Stimulated activated CD4-positive, alpha-beta T cell treated with anti-CD3 and anti-CD28 coated beads, Interleukin-1b, Interleukin-23, amount 100 ng/mL, for 24 hours (primary cell): ENCODE measurements around the gene PRKD2.

Source experiments
- DNase-seq, 4 experiments: peaks; one replicate each; pipeline ENCODE4 v3.0.0-alpha.2; 2020; ENCODE audit warnings: low read depth in 4 of 4, low spot score in 1 of 4

PRKD2 gene

DNA sequence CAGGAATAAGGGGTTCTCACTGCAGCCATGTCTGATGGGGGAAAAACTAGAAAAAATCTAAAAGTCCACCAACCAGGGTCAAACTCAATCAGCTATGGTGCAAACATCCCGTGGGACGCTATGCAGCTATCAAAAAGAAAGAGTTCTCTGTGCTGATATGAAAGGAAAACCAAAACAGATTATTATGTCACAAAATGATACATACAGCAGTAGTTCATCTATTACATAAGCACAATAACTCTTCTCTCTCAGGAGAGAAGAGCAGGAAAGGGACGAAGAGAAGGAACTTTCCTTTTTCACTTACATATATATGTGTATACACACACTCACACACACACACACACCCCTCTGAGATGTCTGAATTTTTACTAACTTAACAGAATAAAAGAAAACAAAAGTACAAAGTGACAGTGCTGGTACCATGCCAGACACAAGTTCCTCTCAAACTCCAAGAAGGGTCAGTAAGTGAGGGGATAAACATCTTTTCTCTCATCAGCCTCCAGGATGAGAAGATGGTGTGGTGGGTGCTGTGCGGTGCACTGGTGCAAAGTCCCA is 26.1 kb upstream of the PRKD2 start:
- no peak for DNase-seq

DNA sequence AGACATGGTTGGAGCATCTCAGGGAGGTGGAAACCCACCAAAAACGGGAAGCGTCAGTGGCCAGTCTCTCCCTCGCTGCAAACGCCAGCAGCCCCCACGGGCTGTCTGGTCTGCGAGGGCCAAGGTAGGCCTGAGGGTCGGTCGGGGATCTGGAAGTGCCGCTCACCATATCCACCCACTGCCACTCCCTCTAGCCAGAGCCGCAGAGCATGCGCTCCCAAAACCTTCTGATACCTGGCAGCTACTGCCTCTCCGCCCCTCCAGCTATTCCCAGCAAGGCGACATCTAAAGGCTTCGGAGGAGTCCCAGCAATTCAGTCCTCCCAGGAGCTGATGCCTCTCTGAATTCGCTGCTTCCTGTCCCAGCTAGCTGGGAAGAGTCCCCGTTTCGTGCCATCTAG is 24.5 kb upstream of the PRKD2 start:
- no peak for DNase-seq

DNA sequence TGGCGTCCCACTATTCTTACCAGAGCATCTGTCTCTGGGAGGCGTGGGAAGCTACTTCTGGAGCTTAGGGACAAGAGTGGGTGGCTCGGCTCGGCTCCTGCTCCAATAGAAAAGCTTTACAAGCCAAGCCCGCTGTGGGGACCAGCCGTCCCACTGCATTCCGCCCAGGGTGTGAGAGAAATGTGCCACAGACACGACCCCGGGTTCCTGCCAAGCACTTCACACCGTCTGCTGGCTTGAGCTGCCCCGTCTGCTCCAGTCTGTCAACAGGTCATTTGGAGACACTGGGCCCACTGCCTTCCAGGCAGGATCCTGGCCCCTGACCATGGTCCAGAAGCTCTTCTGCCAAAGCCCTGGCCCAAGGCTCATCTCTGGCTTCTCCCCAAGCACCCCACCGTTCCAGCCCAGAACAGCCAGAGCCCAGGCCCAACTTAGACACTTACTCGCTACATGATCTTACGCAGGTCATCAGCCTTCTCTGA is 22.4 kb upstream of the PRKD2 start:
- no peak for DNase-seq

DNA sequence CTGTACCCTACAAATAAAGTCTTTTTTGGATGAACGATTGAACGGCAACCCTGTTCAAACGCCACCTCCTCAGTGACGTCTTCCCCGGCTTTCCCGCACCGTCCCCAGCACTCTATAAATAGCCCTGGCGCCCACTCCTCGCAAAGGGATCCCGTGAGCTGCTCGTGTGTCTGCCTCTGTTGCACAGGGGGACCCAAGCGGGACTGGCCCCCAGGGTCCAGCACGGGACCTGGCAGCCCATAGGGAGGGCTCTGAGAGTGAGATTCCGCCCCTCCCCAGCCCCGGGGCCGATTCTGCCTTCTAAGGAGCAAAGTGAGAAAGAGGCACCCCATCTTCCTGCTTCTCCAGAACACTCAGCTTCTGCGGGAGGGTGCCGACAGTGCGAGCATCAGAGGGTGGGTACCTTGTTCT is 20.9 kb upstream of the PRKD2 start:
- no peak for DNase-seq

DNA sequence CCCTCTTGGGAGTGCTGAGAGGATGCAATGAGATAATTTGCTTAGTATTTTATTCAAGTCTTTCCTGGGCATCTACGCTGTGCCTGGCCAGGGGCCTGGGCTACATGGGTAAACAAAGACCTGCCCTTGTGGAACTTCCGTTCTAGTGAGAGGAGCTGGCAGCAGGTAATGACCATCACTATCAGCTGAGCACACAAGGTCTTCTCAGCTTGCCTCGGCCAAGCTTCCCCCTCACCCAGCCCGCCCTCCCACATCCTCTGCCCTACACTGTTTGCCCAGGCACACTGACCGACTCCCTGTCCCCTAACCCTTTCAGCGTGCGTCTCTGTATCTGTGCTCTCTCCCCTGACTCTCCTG is 20.4 kb upstream of the PRKD2 start:
- DNase-seq = no peak

DNA sequence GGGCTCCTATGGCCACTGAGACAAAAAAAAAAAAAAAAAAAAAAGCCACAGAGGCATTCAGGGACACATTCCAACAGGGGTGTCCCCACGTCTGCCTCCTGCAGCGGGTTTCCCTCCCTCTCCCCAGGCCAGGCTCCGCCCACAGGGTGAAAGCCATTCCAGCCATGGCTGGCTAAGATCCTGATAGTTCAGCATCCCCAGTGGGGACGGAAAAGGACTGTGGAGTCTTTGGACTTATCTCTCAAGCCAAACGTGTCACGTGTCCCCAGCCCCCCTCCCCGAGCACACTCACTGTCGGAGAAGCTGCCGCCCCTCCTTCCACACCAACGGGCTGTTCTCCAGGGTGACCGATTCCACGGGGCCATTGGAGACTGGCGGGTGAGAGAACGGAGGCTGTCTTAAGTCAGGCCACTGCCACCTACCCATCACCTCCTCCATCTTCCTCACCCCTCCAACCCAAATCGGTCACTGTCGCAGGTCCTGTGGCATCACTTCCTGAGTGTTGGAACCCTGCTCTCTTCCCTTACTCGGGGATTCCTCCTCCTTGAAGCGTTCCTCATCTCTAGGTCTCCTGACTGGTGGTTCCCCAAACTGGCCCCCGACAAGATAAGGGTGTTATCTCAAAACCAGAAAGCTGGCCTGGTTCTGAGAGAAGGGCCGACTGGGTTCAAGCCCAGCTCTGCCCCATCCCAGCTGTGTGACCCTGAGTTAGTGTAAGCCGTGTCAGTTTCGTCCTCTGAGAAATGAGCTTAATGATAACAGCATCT is 19.8 kb upstream of the PRKD2 start:
- no peak for DNase-seq

DNA sequence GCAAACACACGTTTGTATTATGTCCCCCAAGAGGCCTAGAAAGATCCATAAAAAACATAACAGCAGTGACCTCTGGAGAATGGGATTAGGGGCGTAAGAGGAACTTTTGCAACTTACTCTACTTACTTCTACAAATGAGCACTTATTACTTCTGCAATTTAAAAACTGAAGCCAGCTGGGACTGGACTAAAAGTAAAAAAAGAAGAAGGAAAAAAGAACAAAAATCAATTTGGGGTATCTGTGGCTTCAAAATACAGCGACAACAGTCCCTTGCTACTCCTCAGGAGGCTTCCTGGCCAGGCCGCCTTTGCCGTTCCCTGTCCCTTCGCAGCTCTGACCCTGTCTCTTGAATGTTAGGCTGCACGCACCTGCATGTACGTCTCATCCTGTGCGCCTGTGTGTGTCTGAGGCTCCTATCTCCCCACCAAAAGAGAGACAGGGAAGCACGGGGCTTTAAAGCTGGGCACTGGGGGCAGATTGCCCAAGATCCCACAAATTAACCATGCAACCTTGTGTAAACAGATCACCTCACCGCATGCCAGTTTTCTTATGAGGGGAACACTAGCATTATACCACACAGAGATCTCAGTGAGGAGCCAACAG is 16.9 kb upstream of the PRKD2 start:
- no peak for DNase-seq

DNA sequence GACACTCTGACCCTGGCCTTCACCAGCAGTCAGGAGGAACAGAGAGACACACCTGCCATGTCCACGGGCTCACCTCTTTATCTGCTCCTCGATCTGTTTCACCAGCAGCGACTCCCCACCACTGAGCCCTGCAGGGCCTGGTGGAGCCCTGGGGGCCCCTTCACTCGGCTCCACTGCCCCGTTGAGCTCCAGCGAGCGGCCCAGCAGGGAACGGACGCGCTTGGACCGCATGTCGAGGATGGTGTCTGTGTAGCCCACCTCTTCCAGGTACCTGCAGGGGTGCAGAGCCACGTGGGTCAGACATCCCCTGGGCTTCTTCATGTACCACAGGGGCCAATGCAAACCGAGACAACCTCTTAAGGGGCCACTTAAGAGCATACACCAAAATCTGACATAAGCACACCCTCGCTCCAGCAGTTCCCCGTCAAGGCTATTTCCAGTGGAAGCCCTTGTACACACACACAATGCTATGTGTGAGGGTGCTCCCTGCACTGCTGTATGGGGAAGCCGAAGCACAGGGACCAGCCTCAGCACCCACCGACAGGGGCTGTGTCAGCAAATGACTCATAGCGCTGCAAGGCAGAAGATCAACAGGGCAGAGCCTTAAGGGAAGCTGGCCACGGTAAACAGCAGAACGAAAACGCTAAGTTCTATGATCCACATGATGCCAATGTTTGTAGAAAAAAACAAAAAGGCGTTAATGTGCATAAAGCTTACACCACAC is 16.2 kb upstream of the PRKD2 start:
- DNase-seq = no peak

DNA sequence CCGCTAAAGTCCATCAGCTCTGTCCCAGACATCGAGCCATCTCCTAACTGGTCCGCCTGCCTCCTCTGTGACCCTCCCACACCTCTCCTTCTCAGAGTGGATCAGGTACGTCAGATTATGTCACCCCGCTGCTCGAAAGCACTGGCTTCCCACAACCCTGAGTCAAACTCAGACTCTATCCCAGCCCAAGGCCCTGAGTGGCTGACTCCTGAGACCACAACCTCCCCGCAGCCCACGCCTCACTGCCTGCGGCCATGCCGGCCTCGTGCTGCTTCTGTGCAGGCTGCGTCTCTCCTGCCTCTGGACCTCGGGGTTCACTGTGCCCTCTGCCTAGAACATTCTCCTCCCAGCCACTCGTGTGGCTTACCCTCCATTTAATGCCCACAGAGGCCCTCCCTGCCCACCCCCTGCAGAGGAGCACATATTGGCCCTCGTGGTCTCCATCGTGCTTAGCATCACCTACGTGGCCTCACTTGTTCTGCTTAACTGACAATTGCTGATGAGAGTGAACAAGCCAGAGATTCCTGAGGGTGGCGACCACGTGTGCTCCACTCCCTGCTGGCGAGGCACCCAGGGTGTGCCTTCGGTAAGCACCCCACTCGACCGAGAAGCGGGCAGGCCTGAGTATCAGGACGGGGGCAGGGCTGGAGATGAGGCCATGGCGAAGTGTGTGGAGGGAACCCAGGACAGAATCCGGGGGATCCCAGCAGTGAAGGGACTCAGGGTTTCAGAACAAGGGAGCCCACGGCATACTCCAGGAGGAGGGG is 15.4 kb upstream of the PRKD2 start:
- no peak for DNase-seq

DNA sequence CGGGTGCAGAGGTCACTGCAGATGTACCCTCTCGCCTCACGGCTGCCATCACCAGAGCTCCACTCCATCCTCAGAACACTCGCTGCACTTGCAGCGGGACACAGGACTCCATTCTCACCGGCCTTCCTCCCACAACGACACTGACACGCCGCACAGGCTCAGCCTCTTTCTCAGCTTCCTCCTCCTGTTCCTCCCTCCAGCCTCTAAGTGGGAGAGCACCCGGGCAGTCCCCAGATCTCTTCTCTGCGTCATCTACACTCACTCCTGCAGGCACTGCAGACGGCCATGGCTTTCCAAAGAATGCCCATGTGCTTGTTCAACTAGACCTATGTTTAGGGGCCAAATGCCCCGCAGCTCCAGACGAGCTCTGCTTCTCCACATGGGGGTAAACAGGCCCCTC is 14.7 kb upstream of the PRKD2 start:
- no peak for DNase-seq

DNA sequence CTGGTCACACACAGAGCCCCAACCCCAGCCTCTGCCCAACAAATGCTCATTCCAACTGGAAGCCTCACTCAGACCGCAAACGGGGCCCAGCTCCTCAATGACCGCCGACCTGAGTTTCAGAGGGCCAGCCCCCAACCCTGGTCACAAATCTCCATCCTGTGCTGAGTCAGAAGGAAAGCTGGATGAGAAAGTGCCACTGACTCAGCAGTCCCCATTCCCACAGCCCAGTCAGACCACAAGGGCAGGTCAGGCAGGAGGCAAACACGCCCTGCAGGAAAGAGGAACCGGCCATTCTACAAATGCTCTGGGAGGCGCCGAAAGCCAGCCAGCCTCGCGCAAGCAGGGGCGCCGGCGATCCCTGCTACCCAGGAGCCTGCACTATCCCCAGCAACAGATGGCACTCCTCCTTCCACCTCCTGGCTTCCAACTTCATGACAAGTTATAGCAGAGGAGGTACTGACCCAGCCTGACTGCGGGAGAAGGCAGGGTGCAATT is 14.1 kb upstream of the PRKD2 start:
- DNase-seq = no peak

DNA sequence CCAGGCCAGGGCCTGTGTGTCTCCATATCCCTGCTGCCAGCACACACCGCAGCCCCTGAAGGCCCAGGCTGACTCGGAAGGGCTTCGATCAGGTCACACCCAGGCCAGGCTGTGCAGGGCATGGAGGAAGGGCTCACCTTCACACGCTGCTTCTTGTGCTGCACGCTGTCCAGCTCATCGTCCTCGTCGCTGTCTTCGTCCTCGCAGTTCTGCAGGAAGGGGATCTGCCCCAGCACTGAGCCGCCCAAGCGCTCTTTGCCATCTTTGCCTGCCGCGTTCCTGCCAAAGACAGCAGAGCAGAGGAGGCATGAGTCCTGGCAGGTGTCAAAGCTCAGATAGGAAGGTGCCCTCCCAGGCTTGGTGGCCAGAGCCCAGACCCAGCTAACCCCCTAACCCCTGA is 13.7 kb upstream of the PRKD2 start:
- DNase-seq = no peak

DNA sequence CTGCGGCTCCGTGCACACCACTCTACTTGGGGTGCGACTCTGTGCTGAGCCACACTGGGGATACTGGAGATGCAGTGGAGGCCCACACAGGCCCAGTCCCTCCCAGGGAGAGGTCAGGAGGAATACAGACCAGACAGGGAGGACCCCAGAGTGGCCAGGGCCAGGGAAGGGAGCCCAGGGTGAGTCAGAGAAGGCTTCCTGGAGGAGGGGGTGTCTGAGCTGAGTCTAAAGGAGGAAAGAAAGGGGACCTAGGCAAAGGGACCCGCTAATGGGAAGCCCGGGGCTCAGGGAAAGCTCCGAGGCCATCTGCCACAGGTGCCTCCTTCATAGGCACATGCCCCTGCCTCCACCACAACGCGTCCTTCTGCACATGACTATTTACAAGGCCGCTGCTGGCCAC is 13.3 kb upstream of the PRKD2 start:
- DNase-seq = no peak

DNA sequence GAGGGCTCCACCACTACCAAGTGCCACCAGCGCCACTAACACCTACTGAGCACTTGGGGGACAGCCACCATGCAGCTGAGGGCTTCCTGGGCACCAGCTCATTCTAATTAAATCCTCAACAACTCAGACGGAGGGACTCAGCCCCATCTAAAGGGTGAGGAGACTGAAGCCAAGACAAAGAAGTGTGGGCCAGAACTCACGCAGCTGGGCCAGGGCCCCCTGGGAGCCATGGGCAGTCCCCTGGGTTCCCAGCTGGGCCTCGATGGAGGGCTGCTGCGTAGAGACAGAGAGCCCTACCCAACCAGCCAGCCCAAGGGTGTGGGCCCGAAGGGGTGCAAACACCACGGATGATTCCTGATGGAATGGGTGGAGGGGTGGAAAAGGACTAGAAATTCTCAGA is 12.8 kb upstream of the PRKD2 start:
- no peak for DNase-seq

DNA sequence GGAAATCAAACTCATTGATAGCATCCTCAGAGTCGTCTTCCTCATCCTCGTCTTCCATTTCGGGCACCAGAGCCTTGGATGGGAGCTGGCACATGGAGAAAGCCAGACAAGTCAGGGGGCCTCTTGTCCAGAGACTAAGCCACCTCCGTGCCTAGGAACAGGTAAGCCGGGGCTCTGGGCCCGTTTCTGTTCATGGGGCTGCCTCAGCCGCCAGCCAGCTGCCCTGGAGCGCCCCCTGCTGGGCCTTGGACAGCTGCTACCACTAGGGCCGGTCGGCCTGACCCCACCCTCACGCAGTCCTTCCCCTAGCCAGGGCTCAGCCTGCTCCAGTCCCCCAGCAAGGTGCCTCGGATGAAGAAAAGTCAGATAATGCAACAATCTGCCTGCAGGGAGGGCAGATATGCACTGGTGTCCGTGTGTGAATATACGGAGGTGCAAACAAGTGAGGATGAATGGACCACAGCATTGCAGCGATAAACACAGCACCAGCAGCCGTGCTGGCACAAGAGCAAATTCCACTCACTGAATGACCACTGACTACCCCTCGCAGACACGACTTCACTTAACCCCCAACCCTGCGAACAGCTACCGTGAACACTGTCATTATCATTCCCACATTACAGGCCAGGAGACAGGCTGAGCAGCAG is 11.9 kb upstream of the PRKD2 start:
- DNase-seq = peak; percentile 60 to 70 (median 68)

DNA sequence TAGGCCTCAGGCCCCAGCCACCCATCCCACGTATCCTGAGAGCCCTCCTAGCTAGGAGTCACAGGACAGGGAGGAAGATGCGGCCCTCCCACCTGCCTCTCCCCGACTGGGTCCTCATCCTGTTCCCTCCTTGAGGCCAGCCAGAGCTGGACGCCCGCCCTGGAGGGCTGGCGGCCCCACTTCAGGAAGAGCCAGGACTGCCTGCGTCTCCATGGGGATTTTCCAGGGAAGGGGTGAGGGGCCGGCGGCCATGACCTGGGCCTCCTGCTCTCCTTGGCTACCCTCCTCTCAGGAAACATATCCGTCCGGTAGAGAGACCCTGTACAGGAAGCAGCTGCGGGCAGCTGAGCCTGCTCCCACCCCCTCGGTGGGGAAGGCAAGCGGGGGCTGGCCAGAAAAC is 11.3 kb upstream of the PRKD2 start:
- DNase-seq = no peak

DNA sequence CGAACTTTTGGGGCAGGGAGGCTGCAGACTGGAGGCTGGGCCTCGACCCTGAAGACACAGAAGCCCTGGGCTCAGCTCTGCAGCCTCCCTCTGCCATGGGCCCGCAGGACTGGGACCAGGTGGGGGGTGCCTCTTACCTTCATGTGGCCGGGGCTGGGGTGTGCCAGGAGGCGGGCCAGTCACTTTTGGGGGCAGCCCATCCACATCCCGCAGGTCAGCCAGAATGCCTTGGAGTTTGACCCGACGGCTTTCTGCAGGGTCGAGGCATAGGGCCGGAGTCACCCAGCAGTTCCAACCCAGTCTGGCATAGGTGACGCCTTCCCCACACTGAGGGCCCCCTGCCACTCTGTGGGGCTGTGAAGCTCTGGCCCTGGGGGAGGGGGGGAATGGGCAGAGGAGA is 10.8 kb upstream of the PRKD2 start:
- no peak for DNase-seq

DNA sequence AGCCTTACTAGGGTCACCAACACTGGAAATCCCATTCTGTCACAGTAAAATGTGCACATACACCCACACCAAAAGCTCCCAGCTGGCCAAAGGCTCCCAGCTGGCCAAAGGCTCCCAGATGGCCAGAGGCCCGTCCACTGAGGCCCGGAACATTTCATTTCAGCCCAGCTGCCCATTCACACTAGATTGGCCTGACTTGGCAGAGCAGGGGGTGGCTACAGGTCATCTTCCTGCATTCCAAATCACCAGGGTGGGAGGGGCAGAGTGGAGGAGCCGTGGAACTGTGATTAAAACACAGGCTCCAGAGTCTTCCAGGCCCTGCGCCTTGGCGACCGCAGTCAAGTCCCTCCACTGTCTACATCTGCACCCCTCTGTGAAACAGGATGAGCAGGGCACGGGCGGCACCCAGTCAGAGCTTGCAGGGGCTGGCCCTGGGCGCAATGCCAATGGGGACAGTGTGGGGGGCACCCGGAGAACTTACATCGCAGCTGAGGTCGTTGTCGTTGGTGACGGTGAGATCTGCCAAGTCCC is 10.1 kb upstream of the PRKD2 start:
- no peak for DNase-seq

DNA sequence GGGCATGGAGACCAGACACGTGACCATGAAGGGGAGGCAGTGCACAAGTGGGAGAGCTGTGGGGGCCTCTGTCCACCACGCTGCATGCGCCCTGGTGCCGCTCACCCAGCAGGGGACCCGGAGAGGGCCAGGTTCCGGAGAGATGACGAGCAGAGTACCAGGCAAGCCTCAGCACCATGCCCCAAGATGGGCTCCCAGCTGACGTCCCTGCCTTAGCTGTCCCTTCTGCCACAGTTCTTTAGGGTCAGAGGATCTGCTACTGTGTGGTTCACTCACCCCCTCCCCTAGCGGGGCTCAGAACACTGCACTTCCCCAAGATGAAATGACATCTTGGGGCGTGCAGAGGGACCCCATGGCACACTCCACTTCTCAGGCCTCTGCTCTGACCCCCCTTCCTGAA is 9.6 kb upstream of the PRKD2 start:
- no peak for DNase-seq

DNA sequence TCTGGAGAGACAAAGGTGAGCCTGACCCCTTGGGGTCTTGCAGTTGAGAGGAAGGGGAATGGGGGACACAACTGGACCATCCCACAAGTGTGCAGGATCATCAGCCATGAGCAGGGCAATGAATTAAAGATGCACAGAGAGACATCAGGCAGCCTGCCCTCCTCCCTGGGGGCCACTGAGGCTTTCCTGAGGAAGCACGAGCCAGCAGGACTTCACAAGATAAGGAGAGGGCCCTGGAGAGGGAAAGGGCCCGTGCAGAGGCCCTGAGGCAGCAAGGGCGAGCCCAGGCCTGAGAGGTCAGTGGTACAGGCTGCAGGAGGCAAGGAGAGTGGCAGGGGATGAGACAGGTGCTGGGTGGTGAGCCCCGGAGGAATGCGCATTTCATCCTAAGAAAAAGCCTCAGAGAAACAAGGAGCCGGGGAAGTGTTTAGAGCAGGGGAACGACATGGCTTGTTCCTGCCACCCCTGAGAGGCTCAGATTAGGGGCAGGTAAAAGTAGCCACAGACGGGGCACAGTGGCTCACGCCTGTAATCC is 9.0 kb upstream of the PRKD2 start:
- DNase-seq = no peak
